ENCODE results near the gene MRM3.
"Not testable (repeated sequence)": the region's sequence is repeated elsewhere in the genome, so short reads cannot be mapped to it uniquely, and the experiment has no call there.

Gene MRM3

DNA sequence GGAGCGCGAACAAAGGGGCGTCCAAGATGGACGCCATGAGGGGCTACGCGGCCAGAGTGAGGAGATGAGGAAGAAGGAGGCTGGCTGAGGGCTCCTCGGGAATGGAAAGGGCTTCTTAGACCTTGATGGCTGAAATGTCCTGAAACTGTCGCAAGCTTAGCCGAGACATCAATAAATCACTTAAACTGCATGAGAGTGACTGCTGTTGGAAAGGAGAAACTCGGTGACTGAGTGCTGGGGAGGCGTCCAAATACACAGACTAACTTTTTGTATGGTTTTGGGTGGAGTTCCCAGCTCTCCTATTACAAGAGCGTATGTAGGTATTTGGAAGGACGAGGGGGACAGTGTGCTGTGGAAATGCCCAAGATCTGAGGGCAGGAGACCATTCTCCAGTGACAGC lies 28.7 kb upstream of the MRM3 start:
- DNase-seq: no peak

GRCh38 chr17:755319-755961 lies 26.7 kb upstream of the MRM3 start:
- DNase-seq: not testable (repeated sequence)

DNA sequence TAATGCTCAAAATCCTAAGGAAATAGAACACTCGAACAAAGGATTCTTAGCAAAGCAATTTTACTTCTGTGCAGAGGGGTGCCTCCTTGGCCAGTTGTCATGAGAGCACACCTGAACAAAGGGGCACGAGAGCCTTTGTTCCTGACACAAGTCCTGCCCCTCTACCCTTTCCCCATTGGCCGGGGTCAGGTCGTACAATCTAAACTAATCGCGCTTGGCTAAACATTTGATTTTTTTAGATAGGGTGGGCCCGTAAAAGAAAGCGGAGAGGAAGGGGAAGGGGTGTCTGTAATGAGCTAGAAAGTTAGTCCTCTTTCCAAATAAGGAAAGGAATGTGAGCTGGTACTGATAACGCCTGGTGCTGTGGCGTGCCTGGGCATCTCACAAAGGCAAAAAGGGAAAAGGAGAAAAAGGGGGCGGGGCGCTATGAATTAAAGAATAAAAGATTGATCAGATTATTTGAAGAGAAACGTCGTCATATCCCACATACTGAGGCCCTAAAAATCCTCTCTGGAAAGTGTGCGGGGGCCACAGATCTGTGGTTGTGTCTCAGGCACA lies 26.1 kb upstream of the MRM3 start:
- not testable (repeated sequence) for DNase-seq

GRCh38 chr17:759964-760363 lies 22.2 kb upstream of the MRM3 start:
- no peak for DNase-seq

GRCh38 chr17:760371-760770 lies 21.8 kb upstream of the MRM3 start:
- DNase-seq: no peak

DNA sequence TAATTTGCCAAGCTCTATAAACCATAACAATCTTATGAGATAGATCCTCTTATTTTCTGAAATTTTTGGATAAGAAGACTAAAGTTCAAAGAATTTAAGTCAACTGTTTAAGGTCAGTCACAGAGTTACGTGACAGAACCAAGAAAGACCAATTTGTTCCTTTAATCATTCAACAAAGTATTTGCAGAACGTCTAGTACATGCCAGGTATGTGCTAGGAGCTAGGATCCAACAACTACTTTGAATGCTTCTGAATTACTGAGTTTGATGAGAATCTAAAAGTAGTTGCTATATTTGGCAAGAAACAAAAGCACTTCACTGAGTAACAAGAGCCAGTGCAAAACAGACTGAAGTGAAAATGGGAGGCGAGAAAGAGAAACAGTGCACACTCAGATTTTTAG lies 15.1 kb upstream of the MRM3 start:
- no peak for DNase-seq

- DNase-seq: no peak
Observed at GRCh38 chr17:773016-773415, 9.1 kb upstream of the MRM3 start.

DNA sequence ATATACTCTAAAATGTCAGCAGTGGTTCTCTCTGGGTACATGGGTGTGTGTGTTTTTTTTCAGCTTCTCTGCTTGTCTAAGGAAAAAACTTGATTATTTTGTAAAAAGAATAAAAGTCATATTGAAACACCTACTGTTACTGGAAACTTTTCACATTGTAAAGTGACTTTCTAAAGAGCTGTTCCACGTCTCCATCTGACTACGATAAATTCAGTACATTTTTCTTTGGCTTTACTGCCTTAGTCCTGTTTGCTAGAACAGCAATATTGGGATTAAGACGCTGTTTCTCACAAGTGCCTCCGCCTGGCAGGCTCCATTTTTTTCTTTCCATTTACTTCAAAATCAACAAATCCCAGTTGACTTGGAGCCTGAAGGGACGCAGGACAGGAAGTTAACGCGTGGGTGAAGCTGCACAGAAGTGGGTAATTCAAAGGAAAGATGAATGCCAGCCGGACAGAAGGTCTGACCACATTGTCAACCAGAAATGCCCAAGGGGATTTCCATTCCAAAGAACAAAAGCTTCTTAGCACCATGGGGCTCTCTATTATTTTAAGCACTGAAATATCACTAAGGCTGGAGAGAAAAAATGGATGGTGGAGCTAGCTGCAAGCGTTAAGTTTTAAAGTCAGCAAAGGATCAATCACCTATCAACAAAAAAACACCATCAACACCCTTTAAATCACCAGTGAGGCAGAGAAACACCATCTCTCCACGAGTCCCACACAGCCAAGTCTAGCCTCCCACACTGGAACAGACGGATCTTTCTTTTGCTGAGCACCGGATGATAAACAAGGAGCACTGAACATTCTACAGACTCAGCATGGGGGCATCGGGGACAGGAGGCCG lies 8.5 kb upstream of the MRM3 start:
- no peak for DNase-seq

GRCh38 chr17:774313-774584 lies 7.9 kb upstream of the MRM3 start:
- DNase-seq: no peak

DNA sequence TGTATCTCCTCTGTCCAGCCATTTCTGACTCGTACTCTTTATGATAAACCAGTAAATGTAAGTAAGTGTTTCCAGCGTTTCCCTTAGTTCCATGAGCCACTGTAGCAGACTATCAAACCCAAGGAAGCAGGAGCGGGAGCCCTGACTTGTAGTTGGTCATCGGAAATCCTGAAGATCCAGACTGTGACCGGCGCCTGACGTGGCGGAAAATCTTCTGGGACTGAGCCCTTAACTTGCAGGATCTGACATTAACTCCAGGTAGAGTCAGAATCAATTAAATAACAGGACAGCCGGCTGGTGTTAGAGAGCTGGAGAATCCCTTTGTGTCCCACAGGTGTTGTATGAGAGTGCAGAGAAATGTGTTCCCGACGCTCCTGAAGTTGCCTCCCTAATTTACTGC lies 4.1 kb upstream of the MRM3 start:
- no peak for DNase-seq

- no peak for DNase-seq
Observed at GRCh38 chr17:784143-784542, 2.0 kb downstream of the MRM3 start.

DNA sequence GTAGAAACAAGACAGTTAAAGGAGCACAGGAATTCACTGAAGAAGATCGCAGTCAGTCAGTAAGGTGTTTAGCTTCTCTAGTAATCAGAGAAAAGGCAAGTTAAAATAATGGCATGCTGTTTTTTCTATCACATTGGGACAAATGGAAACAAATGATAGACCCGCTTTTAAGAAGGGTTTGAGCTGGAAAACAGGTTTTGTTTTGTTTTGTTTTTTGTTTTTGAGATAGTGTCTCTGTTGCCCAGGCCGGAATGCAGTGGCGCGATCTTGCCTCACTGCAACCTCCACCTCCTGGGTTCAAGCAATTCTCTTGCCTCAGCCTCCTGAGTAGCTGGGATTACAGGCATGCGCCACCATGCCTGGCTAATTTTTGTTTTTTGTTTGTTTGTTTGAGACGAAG lies 3.7 kb downstream of the MRM3 start:
- not testable (repeated sequence) for DNase-seq

- no peak for DNase-seq
Observed at GRCh38 chr17:787641-788221, 5.6 kb downstream of the MRM3 start.

DNA sequence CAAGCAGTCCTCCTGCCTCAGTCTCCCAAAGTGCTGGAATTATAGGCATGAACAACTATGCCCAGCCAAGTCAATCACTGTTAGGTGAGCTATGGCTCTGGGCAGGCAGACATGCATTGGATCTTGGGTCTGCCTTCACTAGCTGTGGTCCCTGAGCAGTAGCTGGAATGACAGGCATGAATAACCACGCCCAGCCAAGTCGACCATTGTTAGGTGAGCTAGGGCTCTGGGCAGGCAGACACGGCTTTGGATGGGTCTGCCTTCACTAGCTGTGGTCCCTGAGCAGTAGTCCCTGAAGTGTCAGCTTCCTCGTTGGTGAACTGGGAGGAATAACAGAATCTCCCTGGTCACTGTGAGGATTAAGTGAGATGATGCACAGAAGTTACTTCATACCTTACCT lies 6.4 kb downstream of the MRM3 start:
- no peak for DNase-seq

DNA sequence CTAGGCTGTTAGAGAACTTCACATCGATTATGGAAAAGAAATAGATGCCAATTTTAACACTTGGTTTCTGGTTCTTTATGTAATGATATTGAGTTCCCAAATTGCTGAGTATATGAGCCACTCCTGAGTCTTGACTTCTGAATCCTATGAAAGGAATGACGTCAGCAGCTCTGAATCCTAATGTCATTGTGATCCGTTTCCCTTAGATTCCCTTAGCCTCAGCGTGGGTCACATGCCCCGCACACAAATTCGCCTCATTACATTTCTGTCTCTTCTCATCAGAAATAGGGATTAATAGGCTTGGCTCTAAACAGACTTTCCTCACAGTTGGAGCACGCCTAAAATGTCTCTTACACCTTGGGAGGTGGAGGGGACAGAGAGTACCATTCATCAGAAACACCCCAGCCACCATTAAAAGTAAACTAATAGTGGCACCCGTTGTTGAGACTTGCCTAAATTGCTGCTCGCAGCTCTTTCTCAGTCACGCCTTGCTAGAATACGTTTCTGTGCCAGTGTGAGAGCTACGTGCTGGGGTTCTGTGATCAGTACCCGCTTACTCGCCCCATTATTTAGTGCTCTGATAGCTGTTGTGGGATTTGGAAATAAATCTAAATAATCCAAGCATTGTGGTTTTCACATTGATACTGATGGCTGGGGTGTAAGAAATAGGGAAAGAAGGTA lies 7.1 kb downstream of the MRM3 start:
- no peak for DNase-seq

DNA sequence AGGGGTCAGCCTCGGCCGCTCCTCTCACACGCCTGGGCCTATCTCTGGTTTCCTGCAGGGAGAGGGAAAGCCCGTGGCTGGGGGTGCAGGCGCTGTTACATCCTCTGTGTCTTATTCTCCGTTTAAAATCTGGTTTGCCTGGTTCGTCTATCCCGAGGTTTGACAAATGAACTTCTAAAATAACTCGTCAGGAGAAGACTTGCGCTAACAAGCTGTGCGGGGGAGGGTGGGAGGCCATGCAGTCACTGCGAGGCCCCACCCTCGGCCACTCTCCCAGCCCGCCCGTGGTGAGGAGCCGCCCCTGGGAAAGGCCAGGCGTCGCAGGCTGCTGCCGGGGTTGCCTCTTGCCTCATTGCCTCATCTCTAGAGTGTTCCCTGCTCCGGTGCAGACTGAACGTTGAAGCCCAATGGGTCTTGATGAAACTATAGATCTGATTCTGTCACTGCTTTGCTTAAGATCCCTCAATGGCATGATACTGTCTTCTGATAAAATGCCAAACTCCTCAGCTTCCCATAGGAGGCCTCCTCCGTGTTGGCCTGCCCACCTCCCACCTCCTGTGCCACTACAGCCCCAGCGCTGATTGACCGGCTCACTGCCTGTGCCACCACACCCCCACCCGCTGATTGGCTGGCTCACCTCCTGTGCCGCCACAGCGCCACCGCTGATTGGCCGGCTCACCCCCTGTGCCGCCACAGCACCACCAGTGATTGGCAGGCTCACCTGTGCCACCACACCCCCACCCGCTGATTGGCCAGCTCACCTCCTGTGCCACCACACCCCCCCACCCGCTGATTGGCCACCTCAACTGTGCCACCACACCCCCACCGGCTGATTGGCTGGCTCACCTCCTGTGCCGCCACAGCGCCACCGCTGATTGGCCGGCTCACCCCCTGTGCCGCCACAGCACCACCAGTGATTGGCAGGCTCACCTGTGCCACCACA lies 8.0 kb downstream of the MRM3 start:
- peak; percentile 69 for DNase-seq

DNA sequence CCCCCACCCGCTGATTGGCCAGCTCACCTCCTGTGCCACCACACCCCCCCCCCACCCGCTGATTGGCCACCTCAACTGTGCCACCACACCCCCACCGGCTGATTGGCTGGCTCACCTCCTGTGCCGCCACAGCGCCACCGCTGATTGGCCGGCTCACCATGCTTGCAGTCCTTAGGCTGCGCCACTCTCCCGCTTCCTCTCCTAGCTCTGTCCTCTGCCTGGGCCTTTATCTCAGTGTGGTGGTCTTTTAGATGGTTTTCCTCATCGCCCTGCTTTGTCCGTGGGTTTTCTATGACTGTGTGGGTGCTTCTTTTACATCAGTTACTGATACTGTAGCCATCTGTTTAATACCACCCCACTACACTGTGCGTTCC lies 8.7 kb downstream of the MRM3 start:
- peak; percentile 43 for DNase-seq

GRCh38 chr17:791829-792228 lies 9.7 kb downstream of the MRM3 start:
- DNase-seq: no peak

DNA sequence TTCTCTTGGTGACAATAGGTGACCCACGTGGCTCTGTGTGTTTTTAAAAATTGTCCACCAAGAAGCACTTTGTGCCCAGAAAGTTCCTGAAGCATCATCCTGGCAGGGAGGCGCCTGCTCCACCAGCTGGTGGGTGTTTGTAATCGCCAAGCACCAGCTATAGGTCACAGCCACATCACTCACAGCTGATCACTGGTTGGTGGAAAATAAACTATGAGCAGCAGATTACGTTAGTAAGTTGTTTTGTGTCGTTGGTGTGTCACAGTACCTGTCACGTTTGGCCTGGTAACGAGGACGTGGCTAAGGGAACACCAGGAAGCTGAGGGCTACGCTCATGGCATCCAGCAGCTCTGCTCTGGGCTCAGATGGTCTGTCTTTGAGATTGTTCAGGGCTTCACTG lies 10.1 kb downstream of the MRM3 start:
- DNase-seq: no peak

DNA sequence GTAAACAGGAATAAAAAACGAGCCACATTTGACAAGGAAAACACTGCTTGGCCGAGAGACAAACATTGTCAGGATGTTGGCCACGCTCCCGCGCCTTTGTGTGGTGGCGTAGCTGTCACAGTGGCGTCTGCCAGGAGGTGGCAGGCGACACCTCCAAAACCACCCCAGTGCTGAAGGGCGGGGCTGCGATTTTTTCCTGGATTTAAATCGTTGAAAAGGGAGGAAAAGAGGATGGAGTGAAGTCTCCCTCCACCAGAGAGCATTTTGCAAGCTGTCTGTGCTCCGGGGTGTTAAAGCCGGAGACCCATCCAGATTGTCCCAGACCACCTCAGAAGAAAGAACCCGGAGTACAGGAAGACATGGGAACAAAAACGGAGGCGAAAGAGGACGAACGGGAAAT lies 12.7 kb downstream of the MRM3 start:
- peak; percentile 83 for DNase-seq

DNA sequence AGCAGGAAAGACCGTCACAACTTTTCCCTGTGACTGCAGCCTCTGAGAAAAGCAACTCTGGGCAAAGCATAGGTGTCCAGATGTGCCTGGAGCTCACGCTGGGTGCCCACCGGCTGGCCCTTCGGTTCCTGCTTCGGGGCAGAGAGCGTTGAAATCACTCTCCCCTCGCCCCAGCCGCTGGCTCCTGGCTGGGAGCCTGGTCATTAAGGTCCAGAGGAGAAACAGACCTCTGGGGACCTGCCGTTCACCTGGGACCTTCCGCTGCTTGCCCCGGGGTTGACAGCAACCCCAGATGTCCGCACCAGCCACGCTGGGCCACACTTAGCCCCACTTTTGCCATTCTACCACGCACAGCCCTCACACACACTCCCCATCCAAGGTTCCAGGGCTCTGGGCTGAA lies 13.1 kb downstream of the MRM3 start:
- DNase-seq: no peak

DNA sequence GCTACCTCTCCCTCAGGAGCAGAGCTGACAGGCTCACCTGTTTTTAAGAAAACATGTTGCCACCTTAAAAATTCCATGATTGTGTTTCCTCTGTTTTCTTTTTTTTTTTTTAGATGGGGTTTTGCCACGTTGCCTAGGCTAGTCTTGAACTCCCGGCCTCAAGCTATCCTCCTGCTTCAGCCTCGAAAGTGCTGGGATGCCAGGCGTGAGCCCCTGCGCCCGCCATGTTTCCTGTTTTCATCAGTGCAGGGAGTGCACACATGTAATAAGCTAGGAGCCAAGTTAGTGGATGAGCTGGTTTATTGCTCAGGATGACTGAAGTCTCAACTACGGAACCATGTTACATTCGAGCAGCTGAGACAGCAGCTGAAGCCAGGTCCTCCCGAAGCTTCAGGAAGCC lies 13.6 kb downstream of the MRM3 start:
- DNase-seq: no peak

Data from fibroblast of skin of scalp (primary cell).